HTR-8/SVneo (cell line): ENCODE results near the gene FAM200A.
"Not testable (repeated sequence)": the region's sequence is repeated elsewhere in the genome, so short reads cannot be mapped to it uniquely, and the experiment has no call there.

Experiments used
- DNase-seq: peaks from one replicate; pipeline ENCODE4 v3.0.0; 2011; ENCODE audit warnings: low spot score, mixed read lengths; ENCODE audit not compliant: insufficient read length
- FAIRE-seq: peaks from 2 replicates; lab custom pipeline; 2011; peaks lifted over from hg19 to GRCh38; lab: Jason Lieb, UNC

Gene FAM200A

GRCh38 chr7:99514050-99514449 is 37.9 kb downstream of the FAM200A start:
- no peak for FAIRE-seq

GRCh38 chr7:99505324-99505662 is 46.6 kb downstream of the FAM200A start:
- no peak for DNase-seq
- FAIRE-seq = no peak

More at GRCh38 chr7:99514050-99514449, 37.9 kb downstream of the FAM200A start:
- no peak for DNase-seq

DNA sequence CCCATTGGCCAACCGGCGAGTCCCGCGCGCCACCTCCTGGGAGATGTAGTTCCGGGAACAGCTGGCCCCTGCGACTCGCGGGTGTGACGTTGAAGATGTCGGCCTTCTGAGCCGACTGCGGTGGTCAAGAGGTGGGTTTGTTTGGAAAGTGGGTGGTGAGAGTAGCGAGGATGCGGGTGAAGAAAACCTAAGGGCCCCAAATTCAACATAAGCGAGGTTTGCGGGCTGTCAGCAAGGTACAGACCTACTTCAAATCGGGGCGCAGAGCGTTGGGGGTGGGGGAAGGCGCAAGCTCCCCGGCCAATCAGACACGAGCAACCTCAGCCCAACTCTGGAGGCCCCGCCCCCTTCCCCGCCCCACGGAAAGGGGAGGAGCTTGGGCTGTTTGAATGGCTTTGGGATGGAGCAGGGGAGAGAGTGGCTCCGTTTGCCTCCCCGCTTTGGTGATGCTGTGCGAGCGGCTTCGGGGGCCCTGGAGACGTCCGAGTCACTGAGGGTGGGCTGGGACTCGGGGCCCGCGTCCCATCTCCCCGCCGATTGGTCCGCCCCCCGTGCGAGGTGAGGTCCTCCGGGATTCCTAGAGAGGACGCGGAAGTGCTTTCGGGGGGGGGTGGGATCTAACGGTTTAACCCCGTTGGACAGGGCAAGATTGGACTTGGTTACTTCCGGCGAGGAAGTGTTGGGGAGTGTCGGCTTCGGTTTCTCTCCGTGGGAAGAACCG is 47.2 kb downstream of the FAM200A start, which contains the start of gene ZKSCAN5:
Gene ZKSCAN5 (plus strand): TSS at position 60 of the 721 bp plus-strand sequence. CDS start 1,383 bp downstream, outside the sequence.
- DNase-seq = peak; percentile 80
- no peak for FAIRE-seq

GRCh38 chr7:99504281-99504602 is 47.7 kb downstream of the FAM200A start:
- FAIRE-seq (no peak), DNase-seq (peak; percentile 93)

GRCh38 chr7:99501236-99501635 is 50.7 kb downstream of the FAM200A start:
- DNase-seq, FAIRE-seq: not testable (repeated sequence)

GRCh38 chr7:99500637-99501009 is 51.3 kb downstream of the FAM200A start:
- FAIRE-seq (no peak), DNase-seq (no peak)

- FAIRE-seq (no peak), DNase-seq (peak; percentile 77)
Observed at GRCh38 chr7:99499721-99500636, 51.9 kb downstream of the FAM200A start, which contains the start of gene ZNF394. ZNF394 (minus strand) TSS chr7:99500281; CDS start chr7:99500093, 188 bp downstream.

DNA sequence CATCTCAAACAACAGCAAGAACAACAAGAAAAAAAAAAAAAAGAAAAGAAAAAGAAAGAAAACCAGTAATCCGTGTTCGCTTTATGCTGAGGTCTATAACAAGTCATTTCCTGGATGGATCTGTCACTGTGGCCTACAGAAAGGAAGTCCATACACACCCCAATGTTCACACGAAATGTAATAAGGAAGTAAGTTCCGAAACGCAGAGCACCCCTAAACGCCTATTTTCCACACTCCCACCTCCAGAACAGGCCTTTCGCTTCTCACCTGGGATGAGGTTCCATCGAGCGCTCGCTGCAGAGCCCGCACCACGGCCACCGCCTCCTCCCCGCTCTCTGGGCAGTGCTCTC is 52.6 kb downstream of the FAM200A start:
- DNase-seq (no peak), FAIRE-seq (no peak)

GRCh38 chr7:99498546-99498944 is 53.4 kb downstream of the FAM200A start:
- FAIRE-seq (no peak), DNase-seq (no peak)

DNA sequence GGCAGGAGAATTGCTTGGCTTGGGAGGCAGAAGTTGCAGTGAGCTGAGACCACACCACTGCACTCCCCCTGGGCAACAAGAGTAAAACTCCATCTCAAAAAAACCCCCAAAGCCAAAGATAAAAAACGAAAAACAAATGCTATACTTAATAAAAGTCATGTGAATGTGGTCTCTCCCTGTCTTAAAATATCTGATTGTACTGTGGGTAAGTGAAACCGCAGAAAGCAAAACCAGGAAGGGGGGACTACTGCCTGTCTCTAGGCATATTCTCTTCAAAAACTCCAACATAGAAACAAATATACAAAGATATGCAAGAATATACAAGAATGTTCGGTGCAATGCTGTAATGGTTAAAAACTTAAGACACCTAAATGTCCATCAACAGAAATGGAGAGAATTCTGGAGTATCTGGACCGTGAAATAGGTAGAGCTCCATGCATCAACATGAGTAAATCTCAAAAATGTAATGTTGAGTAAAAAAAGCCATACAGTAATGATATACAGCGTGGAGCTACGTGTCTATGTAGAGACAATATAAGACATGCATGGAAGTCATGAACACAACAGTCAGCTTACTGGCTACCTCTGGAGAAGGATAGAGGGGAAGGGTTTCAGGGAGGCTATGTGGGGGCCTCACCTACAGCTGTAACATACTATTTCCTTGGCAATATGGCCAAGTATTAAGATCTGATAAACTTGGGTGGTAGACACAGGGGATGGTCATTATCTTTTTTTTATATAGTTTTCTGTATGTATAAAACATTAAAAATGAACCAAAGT is 54.0 kb downstream of the FAM200A start:
- FAIRE-seq = no peak
- no peak for DNase-seq
